CD4-positive, alpha-beta T cell treated with Interleukin-4 for 1 hour (primary cell): ENCODE results near the gene IGSF3.
A peak's percentile ranks its signal among the peaks of the same experiment; 100 is the strongest.

ENCODE experiments used
- DNase-seq, 2 donors: peaks; one replicate each; pipeline ENCODE4 v3.0.0-alpha.2; 2020 to 2022

IGSF3 gene

DNA sequence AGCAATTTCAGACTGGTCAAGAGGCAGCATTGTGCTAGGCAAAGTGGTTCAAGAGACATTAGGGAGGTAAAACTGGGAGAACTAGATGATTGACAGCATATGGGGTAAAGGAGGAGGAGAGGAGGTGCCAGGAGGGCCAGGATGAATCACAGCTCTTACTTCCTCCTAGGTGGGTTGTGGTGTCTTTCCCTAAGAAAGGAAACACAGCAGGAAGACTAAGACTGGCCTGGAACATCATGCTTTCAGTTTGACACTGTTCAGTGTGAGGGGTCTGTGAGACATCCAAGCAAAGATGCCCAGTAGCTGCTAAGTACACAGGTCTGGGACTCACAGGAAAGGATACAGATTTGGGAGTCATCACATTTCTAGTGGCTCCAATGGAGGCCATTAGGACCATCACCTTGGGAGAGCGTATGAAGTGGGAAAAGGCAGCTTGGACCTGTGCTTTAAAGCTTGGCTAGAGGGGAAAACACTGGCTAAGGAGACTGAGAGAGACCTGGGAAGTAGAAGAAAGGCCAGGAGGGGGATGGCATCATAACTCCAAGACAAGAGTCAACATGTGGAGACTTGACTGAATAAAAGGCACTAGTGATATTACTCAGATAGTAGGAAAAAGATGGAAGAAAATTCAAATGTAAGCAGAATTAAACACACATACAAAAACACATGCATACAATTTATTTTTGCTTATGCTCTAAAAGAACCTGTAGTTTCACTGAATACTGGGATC, 114.0 kb downstream of the IGSF3 start:
- no peak for DNase-seq

DNA sequence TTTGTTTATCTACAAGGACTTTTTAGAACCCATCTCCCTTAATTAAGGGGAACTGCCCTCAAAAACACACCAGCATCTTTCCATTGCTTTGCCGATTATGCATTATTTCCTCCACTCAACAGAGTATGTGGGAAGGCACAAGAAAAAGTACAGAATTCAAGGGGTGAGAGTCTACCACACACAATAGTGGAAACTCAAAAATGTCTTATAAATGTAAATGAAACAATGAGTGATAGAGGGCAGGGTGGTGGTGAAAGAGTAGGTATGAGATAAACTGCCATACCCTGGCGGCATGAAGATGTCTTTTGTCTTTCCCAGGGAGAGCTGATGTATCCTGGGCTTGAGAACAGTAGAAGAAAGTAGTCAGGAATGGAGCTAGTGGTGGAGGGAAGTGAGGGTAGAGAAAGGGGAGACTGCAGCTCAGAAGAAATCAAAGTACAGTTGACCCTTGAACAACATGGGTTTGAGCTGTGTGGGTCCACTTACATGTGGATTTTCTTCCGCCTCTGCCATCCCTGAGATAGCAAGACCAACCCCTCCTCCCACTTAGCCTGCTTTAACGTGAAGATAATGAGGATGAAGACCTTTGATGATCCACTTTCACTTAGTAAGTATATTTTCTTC, 121.1 kb downstream of the IGSF3 start:
- no peak for DNase-seq

DNA sequence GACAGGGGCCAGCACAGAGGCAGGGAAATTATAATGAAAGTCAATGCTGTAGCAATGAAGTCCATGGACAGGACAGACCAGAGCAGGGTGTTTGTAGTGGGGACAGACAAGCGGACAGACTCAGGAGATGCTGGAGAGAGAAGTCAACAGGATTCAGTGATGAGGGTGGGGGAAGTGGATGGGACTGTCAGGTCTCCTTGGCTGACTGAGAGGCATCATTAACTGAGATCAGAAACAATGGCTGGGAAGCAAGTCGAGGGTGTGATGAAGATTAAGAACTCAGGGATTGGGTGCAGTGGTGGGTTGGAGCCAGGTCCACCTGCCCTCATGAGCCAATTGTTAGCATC, 122.2 kb downstream of the IGSF3 start:
- DNase-seq: no peak

DNA sequence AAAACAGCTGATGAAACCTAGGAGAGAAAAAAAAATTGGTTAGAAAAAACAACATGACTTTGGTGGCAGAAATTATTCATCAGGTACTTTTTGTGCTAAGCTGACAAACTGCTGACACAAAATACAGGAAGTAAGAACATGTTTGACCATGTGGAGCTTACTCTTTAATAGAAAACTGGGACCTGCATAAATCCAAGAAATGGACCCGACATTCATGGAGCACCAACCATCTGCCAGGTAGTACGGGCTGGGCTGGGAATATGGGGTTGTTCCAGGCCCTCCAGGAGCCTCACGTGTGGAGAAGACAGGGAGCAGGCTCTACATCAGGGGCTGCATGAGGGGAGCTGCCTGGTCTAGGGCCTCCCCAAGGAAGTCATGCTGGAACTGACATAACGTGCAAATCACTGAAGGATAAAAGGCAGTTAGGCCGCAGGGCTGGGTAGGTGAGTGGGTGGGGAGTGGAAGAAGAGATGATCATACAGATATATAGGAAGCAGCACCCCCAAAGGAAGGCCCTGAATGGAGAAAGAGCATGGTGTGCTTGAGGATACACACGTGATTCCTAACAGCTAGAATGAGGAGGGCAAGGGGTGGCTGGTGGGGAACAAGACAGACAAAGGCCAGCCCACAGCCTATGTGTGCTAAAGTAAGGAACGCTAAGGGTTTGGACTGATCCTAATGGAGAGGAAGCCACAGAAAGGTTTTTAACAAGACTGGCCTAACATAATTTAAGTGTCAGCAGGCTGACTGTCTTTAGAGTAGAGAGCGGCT, 122.8 kb downstream of the IGSF3 start:
- DNase-seq: no peak

DNA sequence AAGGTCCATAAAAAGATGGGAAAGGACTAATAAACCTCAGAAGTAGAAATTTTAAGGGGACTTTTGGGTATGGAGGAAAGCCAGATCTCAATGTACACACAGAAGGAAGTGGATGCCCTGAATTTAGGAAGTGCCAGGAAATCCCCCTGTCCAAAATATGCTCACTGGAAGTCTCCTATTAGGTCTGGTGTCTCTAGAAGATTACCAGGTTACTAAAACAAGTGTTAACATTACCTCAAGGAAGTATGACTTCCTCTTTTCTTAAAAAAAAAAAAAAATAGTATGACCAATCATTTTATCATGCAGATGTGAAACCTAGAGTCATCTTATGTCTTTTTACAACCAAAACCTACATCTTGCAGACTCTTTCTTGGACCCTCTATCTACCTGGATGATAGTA, 127.4 kb downstream of the IGSF3 start:
- peak in 1 of 2 donors; percentile 38 for DNase-seq

DNA sequence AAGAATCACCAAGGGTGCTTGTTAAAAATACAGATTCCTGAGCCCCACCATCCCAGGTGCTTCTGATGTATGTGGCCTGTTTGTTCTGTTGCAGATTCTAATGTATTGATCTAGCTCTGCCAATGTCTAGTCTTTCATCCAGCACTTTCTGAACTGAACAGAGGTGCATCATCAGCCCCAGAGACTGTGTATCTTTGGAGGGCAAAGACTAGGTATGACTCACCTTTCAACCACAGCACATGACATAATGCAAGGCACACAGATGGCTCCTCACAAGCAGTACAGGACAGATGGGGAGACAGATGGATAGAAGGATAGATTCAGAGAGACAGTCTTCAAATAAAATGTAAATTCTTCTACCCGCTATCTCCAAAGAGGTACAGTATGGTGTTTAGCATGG, 129.0 kb downstream of the IGSF3 start:
- peak in 1 of 2 donors; percentile 38 for DNase-seq

DNA sequence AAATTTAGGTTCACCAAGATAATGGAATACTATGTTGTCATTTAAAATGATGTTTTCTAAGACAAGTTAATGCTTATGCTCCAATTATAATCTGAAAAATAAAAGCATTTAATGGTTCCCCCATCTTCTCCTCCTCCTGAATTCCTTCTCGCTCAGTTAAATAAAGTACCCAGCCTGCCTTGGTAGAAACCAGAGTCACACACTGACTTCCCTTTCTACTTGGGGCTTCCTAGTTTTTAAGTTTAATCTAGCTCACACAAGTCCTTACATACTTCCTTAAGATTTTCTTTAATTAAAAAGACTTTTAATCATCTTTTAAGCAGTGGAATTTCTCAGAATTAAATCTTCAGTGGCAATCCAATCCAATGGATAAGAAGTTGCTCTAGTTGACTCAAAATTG, 129.6 kb downstream of the IGSF3 start:
- no peak for DNase-seq

DNA sequence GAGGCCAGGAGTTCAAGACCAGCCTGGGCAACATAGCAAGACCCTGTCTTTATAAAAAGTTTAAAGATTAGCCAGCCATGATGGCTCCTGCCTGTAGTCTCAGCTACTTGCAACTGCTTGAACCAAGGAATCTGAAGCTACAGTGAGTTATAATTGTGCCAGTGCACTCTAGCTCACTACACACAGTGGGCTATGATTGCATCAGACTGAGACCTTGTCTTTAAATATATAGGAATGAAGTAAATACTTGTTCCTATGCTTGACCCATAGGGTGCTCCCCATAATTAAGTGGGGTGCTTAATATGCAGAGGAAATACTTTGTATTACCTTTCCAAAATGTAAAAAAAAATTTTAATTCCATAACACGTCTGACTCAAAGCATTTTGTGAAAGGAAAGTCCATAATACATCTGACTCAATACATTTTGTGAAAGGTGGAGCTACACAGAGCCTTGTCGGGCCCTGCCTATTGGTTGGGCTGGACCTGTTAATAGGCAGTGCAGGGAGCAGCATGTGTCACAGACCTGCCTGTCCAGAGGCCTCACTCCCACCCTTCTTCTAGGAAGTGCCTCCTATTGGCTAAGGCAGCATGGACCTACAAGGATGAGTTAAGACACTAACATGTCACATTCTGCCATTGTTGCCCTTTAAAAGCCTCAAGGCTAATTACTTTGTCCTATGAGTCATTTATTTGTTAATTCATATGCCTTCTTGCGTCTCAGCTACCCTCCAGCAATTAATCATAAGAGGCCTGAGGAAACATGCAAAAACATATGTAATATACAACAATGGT, 130.3 kb downstream of the IGSF3 start:
- peak in 1 of 2 donors; percentile 74 for DNase-seq

DNA sequence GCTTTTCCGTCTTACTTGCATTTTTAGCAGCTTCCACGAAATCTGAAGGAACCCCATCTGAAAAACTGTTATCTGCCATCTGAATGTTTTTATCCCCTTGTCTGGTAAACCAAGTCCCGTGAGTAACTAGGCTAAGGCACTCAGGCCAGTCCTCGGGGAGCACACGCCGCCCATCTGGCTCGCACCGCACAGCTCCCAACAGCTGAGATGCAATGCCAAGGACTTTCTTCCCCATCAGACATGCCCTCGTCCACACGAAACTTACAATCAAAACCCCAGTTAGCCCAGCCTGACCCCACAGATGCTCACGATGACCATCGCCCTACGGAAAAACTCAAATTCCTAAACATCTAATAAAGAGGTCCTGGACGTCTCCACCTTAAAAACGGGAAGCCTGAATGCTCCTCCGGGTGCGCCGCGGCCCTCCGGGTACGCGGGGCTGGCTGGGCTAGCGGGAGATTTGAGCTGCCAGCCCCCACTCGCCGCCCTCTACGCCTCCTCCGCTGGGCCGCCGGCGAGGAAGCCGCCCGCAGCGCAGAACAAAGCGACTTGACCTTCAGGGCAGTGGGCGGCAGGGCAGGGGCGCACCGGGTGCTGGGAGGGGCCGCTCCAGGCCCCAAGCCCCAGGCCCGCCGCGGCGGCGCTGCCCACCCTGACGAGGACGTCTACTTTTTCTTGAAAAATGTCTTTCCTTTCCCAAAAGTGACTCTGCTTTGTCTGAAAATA, 133.4 kb downstream of the IGSF3 start:
- no peak for DNase-seq

DNA sequence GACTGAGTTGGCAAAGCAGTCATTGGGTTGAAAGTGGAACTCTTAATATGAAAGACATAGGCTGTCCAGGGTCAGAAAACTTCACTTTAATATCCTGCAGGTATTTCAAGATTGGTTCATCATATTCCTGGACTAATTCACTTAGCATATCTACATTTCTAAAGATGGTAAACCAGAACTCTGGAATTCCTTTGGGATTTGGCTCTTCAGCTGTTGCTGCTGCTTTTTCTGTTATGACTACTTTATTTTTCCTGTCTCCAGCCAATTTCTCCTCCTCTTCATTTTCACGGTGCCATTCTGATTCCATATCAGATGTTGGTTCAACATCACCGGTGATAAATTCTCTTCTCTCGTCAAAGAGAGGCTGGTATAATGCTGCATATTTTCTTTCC, 134.1 kb downstream of the IGSF3 start:
- DNase-seq: no peak

DNA sequence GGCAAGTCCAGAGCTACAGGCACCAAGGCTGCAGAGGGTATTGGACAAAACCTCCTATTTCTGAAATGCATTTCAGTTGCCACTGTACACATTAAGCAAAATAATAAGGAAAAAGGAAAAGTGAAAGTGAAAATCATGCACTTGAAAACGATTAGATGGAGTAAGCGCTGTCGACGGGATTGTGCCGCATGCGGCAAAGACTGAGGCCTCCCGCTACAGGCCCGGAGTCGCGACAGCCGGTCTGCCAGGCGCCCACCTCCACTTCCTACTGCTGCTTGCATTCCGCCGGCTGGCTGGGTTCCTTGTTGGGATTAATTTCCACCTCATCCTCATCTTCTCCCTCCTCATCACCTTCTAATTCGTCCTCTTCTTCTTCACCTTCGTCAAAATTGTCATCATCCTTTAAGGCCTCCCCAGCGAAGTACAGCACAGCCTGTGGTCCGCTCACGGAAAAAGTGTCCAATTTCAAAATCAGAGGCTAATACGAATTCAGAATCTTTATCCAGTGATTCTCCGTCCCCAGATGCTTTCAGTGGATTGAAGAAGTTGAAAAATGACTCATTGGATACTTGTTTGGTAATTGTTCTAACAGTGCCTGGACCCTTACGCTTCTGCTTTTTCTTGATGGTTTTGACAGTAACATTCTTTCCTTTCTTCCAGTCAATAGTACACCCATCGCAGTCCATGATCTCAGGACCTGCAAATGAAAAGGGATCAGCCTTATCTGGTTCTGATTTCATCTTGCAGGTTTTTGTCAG, 134.7 kb downstream of the IGSF3 start:
- DNase-seq: no peak

DNA sequence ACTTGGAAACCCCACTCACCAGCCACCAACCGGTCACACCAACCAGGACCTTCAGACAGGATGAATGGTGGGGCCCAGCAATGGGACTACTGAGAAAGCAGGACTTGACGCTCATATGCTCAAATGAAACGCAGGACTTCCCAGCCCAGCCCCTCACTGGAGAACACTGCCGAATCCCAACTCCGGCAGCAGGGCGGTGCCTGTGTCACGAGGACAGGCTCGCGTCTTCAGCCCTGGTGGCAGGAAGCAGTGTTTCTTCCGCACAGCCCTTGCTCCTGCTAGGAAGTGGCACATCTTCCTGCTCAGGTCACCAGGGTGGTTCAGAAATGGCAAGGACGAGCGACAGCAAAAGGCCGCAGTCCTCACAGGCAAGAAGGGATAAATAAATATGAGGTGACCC, 135.6 kb downstream of the IGSF3 start:
- DNase-seq: no peak

DNA sequence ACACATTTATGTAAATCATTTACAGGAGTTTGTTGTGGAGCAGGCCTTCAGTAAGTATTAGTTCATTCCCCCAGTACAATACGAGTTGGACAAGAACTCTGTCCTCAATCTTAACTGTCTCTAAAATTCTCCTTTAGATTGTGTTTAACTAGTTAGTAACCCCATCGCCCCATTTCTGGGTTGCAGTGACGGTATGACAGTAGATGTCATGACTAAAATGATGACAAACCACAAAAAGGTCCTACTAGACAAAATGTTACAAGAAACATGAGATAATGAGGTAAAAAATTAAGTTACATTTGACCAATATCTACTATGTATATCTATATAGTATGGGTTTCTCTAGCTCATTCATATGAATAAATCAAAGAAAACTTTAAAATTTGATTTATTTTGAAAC, 137.9 kb downstream of the IGSF3 start:
- DNase-seq: no peak

DNA sequence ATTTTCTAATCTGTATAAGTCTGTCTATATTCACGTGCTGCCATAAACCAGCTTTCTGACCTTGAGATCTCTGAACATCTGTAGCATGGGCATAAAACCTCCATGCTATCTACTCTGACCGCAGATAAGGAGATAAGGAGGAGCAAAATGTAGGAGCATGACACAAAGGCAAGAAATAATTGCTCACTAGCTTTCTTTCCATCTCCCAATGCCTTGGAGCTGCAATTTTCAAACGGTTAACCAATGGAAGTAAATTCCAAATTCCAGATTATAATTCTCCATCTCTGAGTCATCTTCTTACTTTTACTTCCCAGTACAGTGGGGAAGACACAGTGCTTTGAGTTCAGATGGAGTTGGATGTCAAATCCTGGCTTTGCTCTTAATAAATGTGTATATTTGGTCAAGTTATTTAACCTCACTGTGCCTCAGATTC, 138.3 kb downstream of the IGSF3 start:
- no peak for DNase-seq

DNA sequence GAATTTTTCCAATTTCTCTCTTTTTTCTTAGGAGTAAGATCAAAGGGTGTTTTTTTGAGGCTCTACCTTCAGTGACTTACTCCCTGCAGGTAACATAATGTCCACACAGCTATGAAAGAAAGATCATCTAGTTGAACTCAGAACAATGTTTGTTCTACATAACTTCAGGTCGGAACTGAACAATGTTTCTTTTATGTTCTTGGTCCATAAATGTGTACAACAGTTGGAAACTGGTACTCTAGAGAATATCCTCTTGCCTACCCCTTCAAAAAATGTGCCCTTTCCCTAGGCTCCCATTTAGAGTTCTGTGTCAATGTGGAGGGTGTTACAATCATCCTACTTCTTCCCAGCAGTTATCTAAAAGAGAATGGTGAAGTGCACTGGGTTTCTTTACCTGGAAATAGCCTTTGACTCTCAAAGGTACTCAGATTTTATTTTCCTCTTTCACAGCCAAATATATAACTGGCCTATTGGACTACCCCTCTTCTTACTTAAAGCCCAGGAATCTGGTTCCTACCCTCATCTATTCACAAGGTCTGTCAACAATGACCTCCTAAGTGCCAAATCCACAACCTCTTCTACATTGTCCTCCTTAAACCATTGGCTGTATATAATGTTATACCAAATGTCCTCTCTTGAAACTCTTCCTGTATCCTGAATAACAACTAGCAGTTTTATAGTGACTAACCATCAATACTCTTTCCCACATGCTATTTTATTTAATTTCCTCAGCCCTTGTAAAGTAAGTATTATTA, 139.0 kb downstream of the IGSF3 start:
- DNase-seq: no peak

DNA sequence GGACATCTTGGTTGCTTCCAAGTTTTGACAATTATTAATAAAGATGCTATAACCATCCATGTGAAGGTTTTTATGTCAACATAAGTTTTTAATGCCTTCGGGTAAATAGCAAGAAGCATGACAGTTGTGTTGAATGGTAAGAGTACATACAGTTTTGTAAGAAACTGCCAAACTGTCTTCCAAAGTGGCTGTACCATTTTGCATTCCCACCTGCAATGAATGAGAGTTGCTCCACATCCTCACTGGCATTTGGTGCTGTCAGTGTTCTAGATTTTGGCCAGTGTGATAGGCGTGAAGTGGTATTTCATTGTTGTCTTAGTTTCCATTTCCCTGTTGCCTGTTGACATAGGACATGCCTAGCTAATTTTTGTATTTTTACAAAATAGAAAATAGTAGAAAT, 142.1 kb downstream of the IGSF3 start:
- no peak for DNase-seq
